Psoas muscle (tissue), 8 donors: Measurements from ENCODE around the gene GABRR3. TPM values are rescaled to one million over a fixed set of nuclear protein-coding genes. Genes with fewer than 3 reads are reported as not detected.

ENCODE experiments used
- ATAC-seq, 4 donors: fragments of 200-7000 bp; cut with Tn5 transposase; one replicate each; pipeline ENCODE4 v1.9.1; 2020; ENCODE audit warnings: moderate library complexity in 3 of 4, mild to moderate bottlenecking in 2 of 4
- DNase-seq, 2 donors: peaks; one replicate each; pipeline ENCODE4 v3.0.0-alpha.2; 2020
- H3K27ac ChIP-seq: fragments of 200-600 bp; one replicate; pipeline ENCODE4 v1.8.0; 2022
- H3K27me3 ChIP-seq, 3 donors: fragments of 200-600 bp in 1 of 3; one replicate each; pipeline versions ENCODE4 v1.6.1 to v1.8.0; 2013 to 2022; ENCODE audit warnings: low read length in 2 of 3, mild to moderate bottlenecking in 2 of 3, moderate library complexity in 1 of 3; ENCODE audit not compliant: insufficient read depth in 3 of 3
- H3K36me3 ChIP-seq, 2 donors: fragments of 200-600 bp in 1 of 2; one replicate each; pipeline versions ENCODE4 v1.6.1 to v1.8.0; 2013 to 2022; ENCODE audit warnings: low read depth in 1 of 2, mild to moderate bottlenecking in 1 of 2, moderate library complexity in 1 of 2; ENCODE audit not compliant: insufficient read depth in 1 of 2
- H3K4me1 ChIP-seq: fragments of 200-600 bp; one replicate; pipeline ENCODE4 v1.8.0; 2022
- H3K4me3 ChIP-seq: fragments of 200-600 bp; one replicate; pipeline ENCODE4 v1.8.0; 2022; ENCODE audit warnings: mild to moderate bottlenecking
- H3K9me3 ChIP-seq: fragments of 200-600 bp; one replicate; pipeline ENCODE4 v1.8.0; 2022
- CTCF ChIP-seq: fragments of 200-600 bp; IDR thresholded peaks from one replicate; pipeline ENCODE4 v1.8.0; 2022; ENCODE audit warnings: antibody characterized with exemption
- WGBS, 3 donors: extraction: QIAGEN DNeasy Blood & Tissue Kit; methylation state at CpG; one replicate each; pipeline versions ENCODE4 v1.1.6 to v1.1.7; 2013; 5-methylcytosine and 5-hydroxymethylcytosine counted together
- intact Hi-C, 2 donors: fragments of 100-400 bp; cut with DNase I; formaldehyde crosslinking; loops; one replicate each; pipeline versions ENCODE4 v1.11.0 to v1.14.2; 2022
- polyA plus RNA-seq, 3 donors: library from polyadenylated mRNA; stranded (reverse); fragments of 200-250 nt; gene quantifications; one replicate each; pipeline ENCODE4 v1.2.3, GENCODE V29; 2013
- total RNA-seq, 4 donors: library from RNA; stranded (reverse); fragmentation: NEBNext Ultra II Directional in 2 of 4; extraction: Animal tissue kit (Norgen Biotek cat#: 25700) in 2 of 4; gene quantifications; one replicate each; pipeline versions ENCODE4 v1.2.1 to v1.2.4, GENCODE V29; 2021 to 2023
- donor health status: healthy with polysubstance abuse.
- donor health status: DM: no; HTN: no; CAD: no; lungs with moderate emphysema.
- donor health status: Bipolar disorder and iron deficiency.
- donor health status: healthy.
- donor health status: DM: yes; HTN: yes; CAD: no.
- donor health status: DM: no; HTN: no; CAD: no.
- donor health status: DM: no; HTN: no; CAD: no.
- donor health status: DM: yes; HTN: yes; CAD: no.

Gene GABRR3
- total and polyA plus RNA-seq, 7 donors, result 0.10 TPM; not detected in 6

GRCh38 chr3:98026425-98027084, 8.6 kb downstream of the GABRR3 start:
- Histone ChIP-seq H3K4me1 (peaks cover 10% of the 10 kb centered on the region), H3K27me3 (no peaks in the 10 kb centered on the region), H3K27ac (no peak overlapping the region), H3K9me3 (no peaks in the 10 kb centered on the region), H3K36me3 (no peaks in the 10 kb centered on the region), H3K4me3 (no peak overlapping the region)
- intact Hi-C loops, result loop anchor here in 1 of 2 donors (10.0 kb wide), 1 partner anchor 72 kb away; no protein-coding TSS in a partner anchor
- no peak for ATAC-seq
- no peak for TF ChIP-seq CTCF
- WGBS, 3 donors, result 81 to 83% (median 82%) methylated on average over 5 of the region's 5 CpGs
- DNase-seq, result no peak

GRCh38 chr3:98025392-98025945, 9.6 kb downstream of the GABRR3 start:
- H3K27me3 ChIP-seq, result no peaks in the 10 kb centered on the region
- no peak for ATAC-seq
- intact Hi-C loops, result loop anchor here in 1 of 2 donors (10.0 kb wide), 1 partner anchor 71 kb away; no protein-coding TSS in a partner anchor
- H3K36me3 ChIP-seq, result no peaks in the 10 kb centered on the region
- no peak overlapping the region for H3K27ac ChIP-seq
- H3K4me3 ChIP-seq, result no peak overlapping the region
- peaks cover 10% of the 10 kb centered on the region for H3K4me1 ChIP-seq
- no peak for TF ChIP-seq CTCF
- DNase-seq, result no peak
- WGBS, 3 donors, result 95 to 98% (median 97%) methylated on average over 4 of the region's 4 CpGs
- H3K9me3 ChIP-seq, result no peaks in the 10 kb centered on the region

DNA sequence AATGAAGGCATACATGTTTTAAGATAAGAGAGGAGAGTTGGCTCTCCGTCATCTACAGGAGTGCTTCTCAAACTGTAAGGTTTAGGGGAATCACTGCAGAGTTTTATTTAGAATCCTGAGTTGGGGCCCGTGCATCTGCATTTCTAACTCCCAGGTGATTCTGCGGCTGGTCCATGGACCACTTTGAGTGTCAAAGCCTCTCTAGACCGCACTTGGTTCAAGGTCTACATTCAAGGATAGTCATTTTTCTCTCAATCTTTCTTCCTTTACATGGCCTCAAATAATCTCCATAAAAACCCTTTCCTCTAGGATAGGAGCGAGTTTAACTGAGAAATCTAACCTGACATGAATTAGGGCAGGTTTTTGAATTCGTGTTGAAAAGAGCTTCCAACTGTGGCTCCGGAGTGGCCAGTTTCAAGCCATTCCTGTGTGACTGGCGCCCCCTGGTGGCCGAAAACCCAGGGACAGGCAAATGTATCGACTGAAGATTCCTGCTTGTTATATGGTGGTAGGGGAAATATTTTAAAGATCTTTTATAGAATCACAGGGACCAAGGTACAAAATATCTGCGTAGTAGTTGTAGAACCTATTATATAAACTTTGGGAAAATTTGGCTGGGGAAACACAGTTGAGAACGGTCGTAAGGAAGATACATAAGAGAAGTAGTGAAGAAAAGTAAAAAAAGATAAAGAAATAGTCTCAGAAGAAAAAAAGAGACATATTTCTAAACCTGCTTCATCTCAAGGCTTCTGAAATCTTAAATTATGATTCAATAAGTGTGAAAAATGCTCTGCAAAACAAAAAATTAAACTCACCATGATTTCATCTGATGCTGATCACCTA, 11.9 kb downstream of the GABRR3 start:
- Histone ChIP-seq H3K27me3 (no peaks in the 10 kb centered on the region), H3K4me3 (no peak overlapping the region), H3K4me1 (peaks cover 14% of the 10 kb centered on the region), H3K27ac (no peak overlapping the region), H3K9me3 (no peaks in the 10 kb centered on the region), H3K36me3 (no peaks in the 10 kb centered on the region)
- intact Hi-C loops, result loop anchor here (1.0 to 10.0 kb wide), 3 partner anchors 68 to 232 kb away; no protein-coding TSS in a partner anchor
- TF ChIP-seq CTCF, result peak; percentile 99
- 28 to 33% (median 29%) methylated on average over 13 of the region's 13 CpGs for WGBS, 3 donors
- DNase-seq, result peak; percentile 90 to 93
- peak; percentile 75 to 92 (median 83) for ATAC-seq

DNA sequence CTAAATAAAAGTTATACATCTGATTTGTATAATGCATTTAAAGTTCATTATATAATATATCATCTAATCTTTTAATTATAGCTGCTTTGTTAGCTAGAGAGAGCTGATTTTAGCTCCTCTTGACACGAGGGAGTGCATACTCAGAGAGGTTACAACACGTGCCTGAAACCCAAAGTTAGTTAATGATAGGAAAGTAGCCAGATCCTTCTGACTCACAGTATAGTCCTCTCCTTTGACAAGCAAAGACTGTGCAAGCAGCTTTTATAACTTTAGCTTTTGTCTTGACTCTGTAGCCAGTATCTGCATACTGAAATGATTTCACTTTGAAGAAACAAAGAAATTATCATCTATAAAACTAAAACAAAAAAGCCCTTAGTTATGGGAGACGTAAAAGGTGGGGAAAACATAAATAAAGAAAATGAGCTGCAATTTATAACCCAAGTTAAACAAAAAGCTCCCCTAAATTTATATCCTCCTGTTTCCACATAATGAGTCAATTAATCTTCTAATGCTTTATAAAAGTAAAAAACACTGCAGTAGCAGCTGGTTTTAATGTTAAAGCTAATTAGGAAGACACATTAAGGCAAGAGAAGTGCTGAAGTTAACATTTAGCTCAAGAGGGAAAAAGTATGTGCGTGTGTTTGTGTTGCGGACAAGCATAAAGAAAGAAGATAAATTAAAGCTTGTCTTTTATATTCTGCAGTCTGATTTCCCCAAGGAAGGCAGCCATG, 13.1 kb downstream of the GABRR3 start:
- intact Hi-C loops, result loop anchor here (2.0 to 10.0 kb wide), 2 partner anchors 67 to 231 kb away; no protein-coding TSS in a partner anchor

More for the DNA sequence above, 13.1 kb downstream of the GABRR3 start:
- Histone ChIP-seq H3K27me3 (no peaks in the 10 kb centered on the region), H3K4me1 (peaks cover 14% of the 10 kb centered on the region), H3K36me3 (no peaks in the 10 kb centered on the region), H3K4me3 (no peak overlapping the region), H3K9me3 (no peaks in the 10 kb centered on the region), H3K27ac (no peak overlapping the region)
- DNase-seq (no peak), ATAC-seq (peak in 3 of 4 donors; percentile 45 to 65 (median 64))
- WGBS, 3 donors, result 60 to 68% (median 62%) methylated on average over 5 of the region's 5 CpGs
- no peak for TF ChIP-seq CTCF
